Activated CD4-positive, CD25-positive, alpha-beta regulatory T cell treated with anti-CD3 and anti-CD28 coated beads, Interleukin-2, amount 50 U/mL, for 16 hours (primary cell): Measurements from ENCODE around the gene RTRAF.

Experiments used
- DNase-seq: peaks from one replicate; pipeline ENCODE4 v3.0.0-alpha.2; 2020; ENCODE audit warnings: low read depth, low spot score

The RTRAF gene

GRCh38 chr14:51993285-51993920 lies 4.1 kb downstream of the RTRAF start:
- no peak for DNase-seq

- DNase-seq: no peak
These were observed 6.9 kb downstream of the RTRAF start for GRCh38 chr14:51996148-51996746.

GRCh38 chr14:51998348-51998747 lies 9.0 kb downstream of the RTRAF start:
- no peak for DNase-seq

GRCh38 chr14:51999084-51999483 lies 9.7 kb downstream of the RTRAF start:
- no peak for DNase-seq

- DNase-seq: no peak
These were observed 10.8 kb downstream of the RTRAF start for GRCh38 chr14:52000019-52000582.

GRCh38 chr14:52000696-52001095 lies 11.3 kb downstream of the RTRAF start:
- DNase-seq: no peak

GRCh38 chr14:52002542-52002941 lies 13.2 kb downstream of the RTRAF start:
- DNase-seq: no peak

GRCh38 chr14:52003324-52003723 lies 14.0 kb downstream of the RTRAF start:
- DNase-seq: no peak

GRCh38 chr14:52005625-52006024 lies 16.3 kb downstream of the RTRAF start:
- DNase-seq: no peak

- DNase-seq: no peak
These were observed 17.0 kb downstream of the RTRAF start for GRCh38 chr14:52006361-52006760.

- no peak for DNase-seq
These were observed 17.9 kb downstream of the RTRAF start for GRCh38 chr14:52007211-52007610.

GRCh38 chr14:52007637-52008036 lies 18.3 kb downstream of the RTRAF start:
- no peak for DNase-seq

- DNase-seq: no peak
These were observed 18.8 kb downstream of the RTRAF start for GRCh38 chr14:52008136-52008535.

- DNase-seq: no peak
These were observed 20.9 kb downstream of the RTRAF start for GRCh38 chr14:52010173-52010693.

- DNase-seq: no peak
These were observed 22.2 kb downstream of the RTRAF start for GRCh38 chr14:52011523-52011922.

GRCh38 chr14:52012635-52013034 lies 23.3 kb downstream of the RTRAF start:
- DNase-seq: no peak

GRCh38 chr14:52013984-52014600 lies 24.7 kb downstream of the RTRAF start:
- no peak for DNase-seq

GRCh38 chr14:52014601-52015267 lies 25.4 kb downstream of the RTRAF start:
- DNase-seq: no peak

GRCh38 chr14:52015411-52016030 lies 26.2 kb downstream of the RTRAF start:
- no peak for DNase-seq

- DNase-seq: no peak
These were observed 28.9 kb downstream of the RTRAF start for GRCh38 chr14:52018252-52018651.

GRCh38 chr14:52018970-52019369 lies 29.6 kb downstream of the RTRAF start:
- no peak for DNase-seq
